ENCODE data around the gene TMEM239. TPM values are rescaled to one million over a fixed set of nuclear protein-coding genes. Genes with fewer than 3 reads are reported as not detected.

Gene TMEM239
- total and polyA plus RNA-seq, 8 donors = not detected

DNA sequence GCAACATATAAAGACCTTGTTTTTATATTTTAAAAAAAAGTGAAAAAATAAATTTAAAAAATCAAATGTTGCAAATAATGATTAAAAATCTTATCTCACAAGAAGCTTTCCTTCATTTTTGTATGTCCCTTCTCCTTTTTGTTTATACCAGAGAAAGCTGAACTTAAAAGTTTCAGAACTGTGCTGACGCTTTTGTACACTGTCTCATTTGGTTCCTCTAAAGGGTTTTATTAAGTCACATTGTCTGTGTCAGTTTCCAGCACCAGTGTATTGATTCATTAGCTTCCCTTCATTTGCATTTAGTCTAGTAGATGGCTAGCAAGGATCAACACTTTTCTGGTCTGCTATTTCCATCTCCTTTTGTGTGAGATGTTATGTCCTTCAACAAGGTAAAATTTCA, 17.6 kb downstream of the TMEM239 start:
- 71 to 82% methylated on average over 1 of the region's 1 CpG for WGBS, 2 donors
- no peaks in the 10 kb centered on the region for H3K4me1 ChIP-seq

DNA sequence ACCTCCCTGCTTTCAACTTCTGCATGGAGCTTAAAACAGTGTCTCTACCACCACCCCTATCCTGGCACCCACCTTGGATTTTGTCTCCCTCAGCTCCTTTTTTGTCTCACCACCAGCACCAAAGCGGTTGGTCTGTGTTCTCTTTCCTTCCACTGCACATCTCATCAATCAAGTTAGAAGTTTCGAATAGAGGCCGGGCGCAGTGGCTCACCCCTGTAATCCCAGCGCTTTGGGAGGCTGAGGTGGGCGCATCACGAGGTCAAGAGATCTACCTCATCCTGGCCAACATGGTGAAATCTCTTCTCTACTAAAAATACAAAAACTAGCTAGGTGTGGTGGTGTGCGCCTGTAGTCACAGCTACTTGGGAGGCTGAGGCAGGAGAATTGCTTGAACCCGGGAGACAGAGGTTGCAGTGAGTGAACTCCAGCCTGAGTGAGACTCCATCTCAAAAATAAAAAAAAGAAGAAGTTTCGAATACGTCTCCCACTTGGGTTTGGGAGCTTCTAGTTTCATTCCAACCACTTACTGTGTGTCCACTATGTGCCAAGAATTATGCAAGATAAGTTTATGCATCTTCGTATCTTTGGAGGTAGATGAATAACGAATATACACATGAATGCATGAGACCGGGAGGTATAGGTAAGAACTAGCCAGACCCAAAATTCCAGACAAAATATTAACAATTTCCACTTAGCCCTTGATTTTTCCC, 18.4 kb downstream of the TMEM239 start:
- no peak overlapping the region for H3K27ac ChIP-seq
- no peak for FAIRE-seq
- H3K36me3 ChIP-seq = no peaks in the 10 kb centered on the region
- DNase-seq = no peak
- H3K4me1 ChIP-seq = peaks cover 0 to under 1% (median 0%) of the 10 kb centered on the region in 3 donors
- no peak overlapping the region for H3K4me3 ChIP-seq
- no peak for ATAC-seq
- TF ChIP-seq, protein P1, sequence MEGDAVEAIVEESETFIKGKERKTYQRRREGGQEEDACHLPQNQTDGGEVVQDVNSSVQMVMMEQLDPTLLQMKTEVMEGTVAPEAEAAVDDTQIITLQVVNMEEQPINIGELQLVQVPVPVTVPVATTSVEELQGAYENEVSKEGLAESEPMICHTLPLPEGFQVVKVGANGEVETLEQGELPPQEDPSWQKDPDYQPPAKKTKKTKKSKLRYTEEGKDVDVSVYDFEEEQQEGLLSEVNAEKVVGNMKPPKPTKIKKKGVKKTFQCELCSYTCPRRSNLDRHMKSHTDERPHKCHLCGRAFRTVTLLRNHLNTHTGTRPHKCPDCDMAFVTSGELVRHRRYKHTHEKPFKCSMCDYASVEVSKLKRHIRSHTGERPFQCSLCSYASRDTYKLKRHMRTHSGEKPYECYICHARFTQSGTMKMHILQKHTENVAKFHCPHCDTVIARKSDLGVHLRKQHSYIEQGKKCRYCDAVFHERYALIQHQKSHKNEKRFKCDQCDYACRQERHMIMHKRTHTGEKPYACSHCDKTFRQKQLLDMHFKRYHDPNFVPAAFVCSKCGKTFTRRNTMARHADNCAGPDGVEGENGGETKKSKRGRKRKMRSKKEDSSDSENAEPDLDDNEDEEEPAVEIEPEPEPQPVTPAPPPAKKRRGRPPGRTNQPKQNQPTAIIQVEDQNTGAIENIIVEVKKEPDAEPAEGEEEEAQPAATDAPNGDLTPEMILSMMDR (IDR thresholded peaks at IDR 0.05) = no peak
- 87 to 94% methylated on average over 14 of the region's 14 CpGs for WGBS, 2 donors
- no peaks in the 10 kb centered on the region for H3K27me3 ChIP-seq
- intact Hi-C loops (cut with DNase I) = no loop called here
- no peaks in the 10 kb centered on the region for H3K9me3 ChIP-seq

More for the DNA sequence above, 17.6 kb downstream of the TMEM239 start:
- ATAC-seq (no peak), FAIRE-seq (no peak), DNase-seq (no peak)
- H3K27me3 ChIP-seq = no peaks in the 10 kb centered on the region
- no peaks in the 10 kb centered on the region for H3K9me3 ChIP-seq
- intact Hi-C loops (cut with DNase I) = no loop called here
- no peak overlapping the region for H3K4me3 ChIP-seq
- no peaks in the 10 kb centered on the region for H3K36me3 ChIP-seq
- H3K27ac ChIP-seq = no peak overlapping the region
- TF ChIP-seq, protein P1 (IDR thresholded peaks at IDR 0.05) = no peak

DNA sequence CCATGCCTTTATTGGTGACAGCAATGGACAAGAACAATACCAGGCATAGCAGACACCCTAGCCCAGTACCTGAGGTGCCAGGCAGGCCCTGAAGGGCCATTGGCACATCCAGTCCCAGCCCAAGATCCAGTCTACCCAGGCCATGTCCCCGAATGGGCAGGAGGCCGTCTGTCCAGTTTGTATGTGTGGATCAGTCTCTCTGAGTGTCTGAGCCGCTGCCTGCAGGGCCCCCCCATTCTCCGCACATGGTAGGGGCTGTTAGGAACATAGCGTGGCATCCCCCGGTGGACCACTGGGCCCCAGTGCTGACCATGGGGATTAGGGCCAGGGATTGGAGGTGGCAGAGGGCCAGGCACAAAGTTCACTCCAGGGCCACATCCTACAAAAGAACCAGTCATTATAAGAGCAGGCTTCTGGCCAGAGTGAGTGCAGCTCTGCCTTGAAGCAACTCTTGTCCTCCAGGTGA, 19.2 kb downstream of the TMEM239 start:
- no peak overlapping the region for H3K27ac ChIP-seq
- intact Hi-C loops (cut with DNase I) = no loop called here
- no peaks in the 10 kb centered on the region for H3K27me3 ChIP-seq
- no peaks in the 10 kb centered on the region for H3K36me3 ChIP-seq
- DNase-seq (no peak), FAIRE-seq (no peak), ATAC-seq (no peak)
- H3K4me3 ChIP-seq = no peak overlapping the region
- H3K9me3 ChIP-seq = no peaks in the 10 kb centered on the region
- H3K4me1 ChIP-seq = peaks cover 0 to 6% (median 2%) of the 10 kb centered on the region in 3 donors
- TF ChIP-seq, protein P1 (IDR thresholded peaks at IDR 0.05) = no peak
- WGBS, 2 donors = 87 to 91% methylated on average over 6 of the region's 6 CpGs

DNA sequence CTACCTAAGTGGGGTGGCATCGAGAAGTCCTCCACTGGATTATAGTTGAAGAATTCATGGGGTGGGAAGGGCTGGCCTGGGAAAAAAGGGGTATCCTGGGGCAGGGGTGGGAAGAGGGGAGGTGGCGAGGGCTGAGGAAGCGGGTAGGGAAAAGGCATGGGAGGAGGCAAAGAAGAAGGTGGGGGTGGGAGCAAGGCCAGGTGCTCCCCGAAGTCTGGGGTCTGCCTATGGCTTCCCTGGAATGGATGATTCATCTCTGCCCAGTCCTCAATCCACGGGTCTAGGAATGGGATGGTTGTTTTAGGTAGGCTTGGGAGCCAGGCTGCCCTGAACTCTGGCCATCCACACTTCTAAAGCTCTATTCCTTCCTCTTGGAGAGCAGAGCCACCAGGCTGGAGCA, 19.9 kb downstream of the TMEM239 start:
- no peak for DNase-seq
- intact Hi-C loops (cut with DNase I) = no loop called here
- 82 to 89% methylated on average over 5 of the region's 5 CpGs for whole genome bisulfite sequencing, 2 donors
- Histone ChIP-seq H3K4me1 (peaks cover 0 to 6% (median 2%) of the 10 kb centered on the region in 3 donors), H3K27ac (no peak overlapping the region), H3K4me3 (no peak overlapping the region), H3K36me3 (no peaks in the 10 kb centered on the region), H3K27me3 (no peaks in the 10 kb centered on the region), H3K9me3 (no peaks in the 10 kb centered on the region)
- TF ChIP-seq, protein P1 (IDR thresholded peaks at IDR 0.05) = no peak
- no peak for FAIRE-seq
- ATAC-seq = no peak

All from pancreas (tissue), 10 donors.